Liver (tissue), 9 donors: ENCODE data around the gene ZNF622. TPM values are rescaled to one million over a fixed set of nuclear protein-coding genes. Genes with fewer than 3 reads are reported as not detected.

ENCODE experiments used
- DNase-seq: peaks from one replicate; pipeline ENCODE4 v3.0.0-alpha.2; 2017; ENCODE audit warnings: low spot score
- H3K27ac ChIP-seq, 2 donors: one replicate each; pipeline ENCODE4 v1.7.0; 2013; ENCODE audit warnings: inconsistent platforms in 2 of 2, low read length in 2 of 2, control low read depth in 1 of 2, low read depth in 1 of 2, mild to moderate bottlenecking in 1 of 2
- H3K27me3 ChIP-seq, 4 donors: one replicate each; pipeline versions ENCODE4 v1.6.1 to v1.7.0; 2013; ENCODE audit warnings: low read length in 3 of 4, inconsistent platforms in 1 of 4, mild to moderate bottlenecking in 1 of 4, moderate library complexity in 1 of 4; ENCODE audit not compliant: control insufficient read depth in 4 of 4, insufficient read depth in 4 of 4
- H3K36me3 ChIP-seq, 4 donors: one replicate each; pipeline versions ENCODE4 v1.6.1 to v1.7.0; 2013; ENCODE audit warnings: low read length in 3 of 4, mild to moderate bottlenecking in 3 of 4, low read depth in 1 of 4, moderate library complexity in 1 of 4; ENCODE audit not compliant: control insufficient read depth in 4 of 4, insufficient read depth in 3 of 4
- H3K4me1 ChIP-seq, 4 donors: one replicate each; pipeline versions ENCODE4 v1.6.1 to v1.7.0; 2013; ENCODE audit warnings: low read length in 3 of 4, mild to moderate bottlenecking in 3 of 4, moderate library complexity in 1 of 4; ENCODE audit not compliant: control insufficient read depth in 4 of 4, insufficient read depth in 4 of 4
- H3K4me3 ChIP-seq, 3 donors: one replicate each; pipeline versions ENCODE4 v1.6.1 to v1.7.0; 2013; ENCODE audit warnings: low read length in 3 of 3, control low read depth in 1 of 3, low read depth in 1 of 3, mild to moderate bottlenecking in 1 of 3
- H3K9ac ChIP-seq, 2 donors: one replicate each; pipeline ENCODE4 v1.7.0; 2013; ENCODE audit warnings: low read length in 2 of 2, mild to moderate bottlenecking in 2 of 2, moderate library complexity in 2 of 2, control low read depth in 1 of 2, low read depth in 1 of 2
- H3K9me3 ChIP-seq, 4 donors: one replicate each; pipeline versions ENCODE4 v1.6.1 to v1.7.0; 2013; ENCODE audit warnings: low read length in 3 of 4; ENCODE audit not compliant: control insufficient read depth in 4 of 4
- EGR1 ChIP-seq, 2 donors: IDR thresholded peaks; 2 replicates each; pipeline ENCODE4 v1.6.1; 2016 to 2018; ENCODE audit warnings: antibody characterized with exemption in 2 of 2, low read depth in 2 of 2
- FOXA1 ChIP-seq: IDR thresholded peaks from 2 replicates; pipeline ENCODE4 v1.6.1; 2016; ENCODE audit warnings: antibody characterized with exemption
- FOXA2 ChIP-seq: IDR thresholded peaks from 2 replicates; pipeline ENCODE4 v1.6.1; 2016; ENCODE audit warnings: antibody characterized with exemption
- GABPA ChIP-seq, 2 donors: IDR thresholded peaks in 1 of 2; conservative IDR thresholded peaks in 1 of 2; 2 replicates each; pipeline ENCODE4 v1.6.1; 2016; ENCODE audit warnings: antibody characterized with exemption in 2 of 2, mild to moderate bottlenecking in 1 of 2, moderate library complexity in 1 of 2
- HNF4A ChIP-seq, 2 donors: conservative IDR thresholded peaks; 2 replicates each; pipeline ENCODE4 v1.6.1; 2016; ENCODE audit warnings: antibody characterized with exemption in 2 of 2, mild to moderate bottlenecking in 2 of 2
- HNF4G ChIP-seq: IDR thresholded peaks from 2 replicates; pipeline ENCODE4 v1.6.1; 2016; ENCODE audit warnings: antibody characterized with exemption
- JUND ChIP-seq, 2 donors: IDR thresholded peaks; 2 replicates each; pipeline ENCODE4 v1.6.1; 2016; ENCODE audit warnings: antibody characterized with exemption in 2 of 2
- NR2F2 ChIP-seq: IDR thresholded peaks from 2 replicates; pipeline ENCODE4 v1.6.1; 2016; ENCODE audit warnings: antibody characterized with exemption
- RAD21 ChIP-seq, 2 donors: IDR thresholded peaks; 2 replicates each; pipeline ENCODE4 v1.6.1; 2016; ENCODE audit warnings: antibody characterized with exemption in 2 of 2, mild to moderate bottlenecking in 2 of 2
- SP1 ChIP-seq: IDR thresholded peaks from 2 replicates; pipeline ENCODE4 v1.6.1; 2018; ENCODE audit warnings: antibody characterized with exemption, mild to moderate bottlenecking
- TAF1 ChIP-seq: conservative IDR thresholded peaks from 2 replicates; pipeline ENCODE4 v1.6.1; 2016; ENCODE audit warnings: antibody characterized with exemption, mild to moderate bottlenecking
- WGBS: extraction: QIAGEN DNeasy Blood & Tissue Kit; methylation state at CpG from one replicate; pipeline ENCODE4 v1.1.7; 2013; 5-methylcytosine and 5-hydroxymethylcytosine counted together
- polyA plus RNA-seq, 2 donors: library from polyadenylated mRNA; stranded (reverse) in 1 of 2; unstranded in 1 of 2; fragments of 200-250 nt in 1 of 2; fragments of >200 nt in 1 of 2; fragmentation: Nextera tagmentation in 1 of 2; extraction: Ambion mirVana in 1 of 2; gene quantifications; one replicate each; pipeline versions ENCODE4 v1.2.1 to v1.2.3, GENCODE V29; 2013 to 2015
- total RNA-seq, 2 donors: library from RNA; depleted of rRNA; stranded (reverse); fragments of >200 nt; gene quantifications; one replicate each; pipeline ENCODE4 v1.2.3, GENCODE V29; 2014
- TF ChIP-seq, protein P1 (sequence below): fragments of 150-350 bp; IDR thresholded peaks from 2 replicates; pipeline ENCODE4 v1.5.1; 2017; ENCODE audit warnings: improper control_type of control experiment, low read depth, low read length; ENCODE audit not compliant: missing input control
- TF ChIP-seq, protein P2 (sequence below): IDR thresholded peaks from 2 replicates; pipeline ENCODE4 v1.6.1; 2016; ENCODE audit warnings: antibody characterized with exemption
- TF ChIP-seq, protein P3 (sequence below): IDR thresholded peaks from 2 replicates; pipeline ENCODE4 v1.6.1; 2016; ENCODE audit warnings: antibody characterized with exemption
- TF ChIP-seq, protein P4 (sequence below): IDR thresholded peaks from 2 replicates; pipeline ENCODE4 v1.6.1; 2016; ENCODE audit warnings: antibody characterized with exemption, mild to moderate bottlenecking
- TF ChIP-seq, protein P5 (sequence below): IDR thresholded peaks from 2 replicates; pipeline ENCODE4 v1.6.1; 2016; ENCODE audit warnings: antibody characterized with exemption
- donor health status: healthy.
- donor health status: healthy.
- donor health status: healthy.
- donor health status: healthy.
- donor health status: healthy.

Gene ZNF622
- total and polyA plus RNA-seq, 4 donors = 12.8 to 18.7 (median 16.4) TPM

DNA sequence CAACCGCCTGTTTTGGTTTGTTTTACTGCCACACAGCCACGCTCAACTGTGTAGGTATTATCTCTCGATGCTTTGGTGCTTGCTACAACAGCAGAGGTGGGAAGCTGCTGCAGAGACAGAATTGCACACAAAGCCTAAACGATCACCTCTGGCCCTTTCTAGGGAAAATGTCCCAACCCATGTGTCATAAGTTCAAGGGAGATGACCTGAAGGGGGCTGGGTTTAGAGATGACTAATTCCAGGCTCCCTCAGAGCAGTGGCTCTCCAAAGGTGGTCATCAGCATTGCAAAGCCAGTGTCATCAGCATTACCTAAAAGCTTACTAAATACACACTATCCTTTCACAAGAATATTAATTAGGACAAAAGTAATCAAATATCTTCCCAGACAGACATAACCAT lies 10.9 kb downstream of the ZNF622 start (continued):
- TF ChIP-seq SP1 (no peak), HNF4G (no peak)

DNA sequence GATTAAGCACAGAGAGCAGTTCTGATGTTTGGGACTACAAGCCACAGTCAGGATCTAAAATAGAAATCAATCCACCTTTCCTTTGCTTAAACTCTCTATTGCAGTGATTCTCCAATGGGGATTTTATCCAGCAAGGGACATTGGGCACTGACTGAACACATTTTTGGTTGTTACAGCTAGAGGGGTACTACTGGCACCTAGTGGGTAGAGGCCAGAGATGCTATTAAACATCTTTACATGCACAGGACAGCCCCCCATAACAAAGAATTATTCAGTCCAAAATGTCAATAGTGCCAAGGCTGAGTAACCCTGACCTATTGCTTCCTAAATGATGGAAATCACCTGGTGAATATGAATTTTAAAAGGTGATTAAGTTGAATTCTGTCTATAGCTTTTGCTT lies 12.0 kb downstream of the ZNF622 start:
- Histone ChIP-seq H3K27ac (no peak overlapping the region), H3K9ac (no peak overlapping the region), H3K9me3 (no peaks in the 10 kb centered on the region), H3K4me3 (no peak overlapping the region), H3K4me1 (peaks cover 0 to 11% (median 4%) of the 10 kb centered on the region in 4 donors), H3K27me3 (no peaks in the 10 kb centered on the region), H3K36me3 (peaks cover 24 to 73% (median 58%) of the 10 kb centered on the region in 4 donors)
- no peak for DNase-seq
- TF ChIP-seq, protein P1, sequence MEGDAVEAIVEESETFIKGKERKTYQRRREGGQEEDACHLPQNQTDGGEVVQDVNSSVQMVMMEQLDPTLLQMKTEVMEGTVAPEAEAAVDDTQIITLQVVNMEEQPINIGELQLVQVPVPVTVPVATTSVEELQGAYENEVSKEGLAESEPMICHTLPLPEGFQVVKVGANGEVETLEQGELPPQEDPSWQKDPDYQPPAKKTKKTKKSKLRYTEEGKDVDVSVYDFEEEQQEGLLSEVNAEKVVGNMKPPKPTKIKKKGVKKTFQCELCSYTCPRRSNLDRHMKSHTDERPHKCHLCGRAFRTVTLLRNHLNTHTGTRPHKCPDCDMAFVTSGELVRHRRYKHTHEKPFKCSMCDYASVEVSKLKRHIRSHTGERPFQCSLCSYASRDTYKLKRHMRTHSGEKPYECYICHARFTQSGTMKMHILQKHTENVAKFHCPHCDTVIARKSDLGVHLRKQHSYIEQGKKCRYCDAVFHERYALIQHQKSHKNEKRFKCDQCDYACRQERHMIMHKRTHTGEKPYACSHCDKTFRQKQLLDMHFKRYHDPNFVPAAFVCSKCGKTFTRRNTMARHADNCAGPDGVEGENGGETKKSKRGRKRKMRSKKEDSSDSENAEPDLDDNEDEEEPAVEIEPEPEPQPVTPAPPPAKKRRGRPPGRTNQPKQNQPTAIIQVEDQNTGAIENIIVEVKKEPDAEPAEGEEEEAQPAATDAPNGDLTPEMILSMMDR = no peak
- TF ChIP-seq SP1 = no peak
- no peak for TF ChIP-seq NR2F2
- TF ChIP-seq, protein P2, sequence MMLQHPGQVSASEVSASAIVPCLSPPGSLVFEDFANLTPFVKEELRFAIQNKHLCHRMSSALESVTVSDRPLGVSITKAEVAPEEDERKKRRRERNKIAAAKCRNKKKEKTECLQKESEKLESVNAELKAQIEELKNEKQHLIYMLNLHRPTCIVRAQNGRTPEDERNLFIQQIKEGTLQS = no peak
- TF ChIP-seq JUND (IDR thresholded peaks at IDR 0.05) = no peak
- no peak for TF ChIP-seq HNF4G
- TF ChIP-seq TAF1 = no peak
- TF ChIP-seq FOXA2 = no peak
- no peak for TF ChIP-seq EGR1 (IDR thresholded peaks at IDR 0.05; ENCODE audit: low read depth in 2 of 2)
- no peak for TF ChIP-seq HNF4A (conservative IDR thresholded peaks at IDR 0.05)
- TF ChIP-seq GABPA (IDR thresholded peaks at IDR 0.05 in 1 of 2, conservative IDR thresholded peaks at IDR 0.05 in 1 of 2) = no peak
- TF ChIP-seq, protein P3, sequence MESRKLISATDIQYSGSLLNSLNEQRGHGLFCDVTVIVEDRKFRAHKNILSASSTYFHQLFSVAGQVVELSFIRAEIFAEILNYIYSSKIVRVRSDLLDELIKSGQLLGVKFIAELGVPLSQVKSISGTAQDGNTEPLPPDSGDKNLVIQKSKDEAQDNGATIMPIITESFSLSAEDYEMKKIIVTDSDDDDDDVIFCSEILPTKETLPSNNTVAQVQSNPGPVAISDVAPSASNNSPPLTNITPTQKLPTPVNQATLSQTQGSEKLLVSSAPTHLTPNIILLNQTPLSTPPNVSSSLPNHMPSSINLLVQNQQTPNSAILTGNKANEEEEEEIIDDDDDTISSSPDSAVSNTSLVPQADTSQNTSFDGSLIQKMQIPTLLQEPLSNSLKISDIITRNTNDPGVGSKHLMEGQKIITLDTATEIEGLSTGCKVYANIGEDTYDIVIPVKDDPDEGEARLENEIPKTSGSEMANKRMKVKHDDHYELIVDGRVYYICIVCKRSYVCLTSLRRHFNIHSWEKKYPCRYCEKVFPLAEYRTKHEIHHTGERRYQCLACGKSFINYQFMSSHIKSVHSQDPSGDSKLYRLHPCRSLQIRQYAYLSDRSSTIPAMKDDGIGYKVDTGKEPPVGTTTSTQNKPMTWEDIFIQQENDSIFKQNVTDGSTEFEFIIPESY = no peak

DNA sequence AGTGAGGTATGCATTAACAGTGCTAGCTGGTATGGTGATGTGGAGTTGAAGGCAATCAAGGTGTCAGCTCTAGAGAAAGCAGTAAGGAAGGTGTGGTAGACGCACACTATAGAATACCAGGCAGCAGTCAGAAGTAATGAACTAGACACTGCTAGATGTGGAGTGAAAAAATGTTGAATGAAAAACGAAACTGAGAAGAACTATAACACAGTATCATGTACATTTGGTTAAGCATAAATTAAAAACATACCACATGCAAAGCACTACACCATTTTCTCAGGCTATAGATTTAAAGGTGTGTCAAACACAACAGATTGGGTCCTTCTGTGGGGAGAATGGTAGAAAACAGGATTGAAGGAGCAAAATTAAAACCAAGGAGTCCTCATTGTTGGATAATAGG lies 15.4 kb downstream of the ZNF622 start:
- no peak for DNase-seq
- no peak for TF ChIP-seq JUND (IDR thresholded peaks at IDR 0.05)
- no peak for TF ChIP-seq NR2F2
- TF ChIP-seq EGR1 (IDR thresholded peaks at IDR 0.05; ENCODE audit: low read depth in 2 of 2) = no peak
- TF ChIP-seq, protein P2 = no peak
- TF ChIP-seq, protein P1 = no peak
- TF ChIP-seq FOXA2 = no peak
- no peak for TF ChIP-seq TAF1
- TF ChIP-seq, protein P4, sequence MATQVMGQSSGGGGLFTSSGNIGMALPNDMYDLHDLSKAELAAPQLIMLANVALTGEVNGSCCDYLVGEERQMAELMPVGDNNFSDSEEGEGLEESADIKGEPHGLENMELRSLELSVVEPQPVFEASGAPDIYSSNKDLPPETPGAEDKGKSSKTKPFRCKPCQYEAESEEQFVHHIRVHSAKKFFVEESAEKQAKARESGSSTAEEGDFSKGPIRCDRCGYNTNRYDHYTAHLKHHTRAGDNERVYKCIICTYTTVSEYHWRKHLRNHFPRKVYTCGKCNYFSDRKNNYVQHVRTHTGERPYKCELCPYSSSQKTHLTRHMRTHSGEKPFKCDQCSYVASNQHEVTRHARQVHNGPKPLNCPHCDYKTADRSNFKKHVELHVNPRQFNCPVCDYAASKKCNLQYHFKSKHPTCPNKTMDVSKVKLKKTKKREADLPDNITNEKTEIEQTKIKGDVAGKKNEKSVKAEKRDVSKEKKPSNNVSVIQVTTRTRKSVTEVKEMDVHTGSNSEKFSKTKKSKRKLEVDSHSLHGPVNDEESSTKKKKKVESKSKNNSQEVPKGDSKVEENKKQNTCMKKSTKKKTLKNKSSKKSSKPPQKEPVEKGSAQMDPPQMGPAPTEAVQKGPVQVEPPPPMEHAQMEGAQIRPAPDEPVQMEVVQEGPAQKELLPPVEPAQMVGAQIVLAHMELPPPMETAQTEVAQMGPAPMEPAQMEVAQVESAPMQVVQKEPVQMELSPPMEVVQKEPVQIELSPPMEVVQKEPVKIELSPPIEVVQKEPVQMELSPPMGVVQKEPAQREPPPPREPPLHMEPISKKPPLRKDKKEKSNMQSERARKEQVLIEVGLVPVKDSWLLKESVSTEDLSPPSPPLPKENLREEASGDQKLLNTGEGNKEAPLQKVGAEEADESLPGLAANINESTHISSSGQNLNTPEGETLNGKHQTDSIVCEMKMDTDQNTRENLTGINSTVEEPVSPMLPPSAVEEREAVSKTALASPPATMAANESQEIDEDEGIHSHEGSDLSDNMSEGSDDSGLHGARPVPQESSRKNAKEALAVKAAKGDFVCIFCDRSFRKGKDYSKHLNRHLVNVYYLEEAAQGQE = no peak
- no peak for TF ChIP-seq RAD21 (IDR thresholded peaks at IDR 0.05)
- TF ChIP-seq, protein P3 = no peak
- TF ChIP-seq SP1 = no peak
- TF ChIP-seq, protein P5, sequence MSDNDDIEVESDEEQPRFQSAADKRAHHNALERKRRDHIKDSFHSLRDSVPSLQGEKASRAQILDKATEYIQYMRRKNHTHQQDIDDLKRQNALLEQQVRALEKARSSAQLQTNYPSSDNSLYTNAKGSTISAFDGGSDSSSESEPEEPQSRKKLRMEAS = no peak
- no peak for TF ChIP-seq HNF4G
- TF ChIP-seq FOXA1 = no peak
- H3K4me3 ChIP-seq = no peak overlapping the region
- H3K9ac ChIP-seq = no peak overlapping the region
- peaks cover 0 to 6% (median 3%) of the 10 kb centered on the region in 4 donors for H3K4me1 ChIP-seq
- no peaks in the 10 kb centered on the region for H3K27me3 ChIP-seq
- no peaks in the 10 kb centered on the region for H3K9me3 ChIP-seq
- peaks cover 22 to 59% (median 48%) of the 10 kb centered on the region in 4 donors for H3K36me3 ChIP-seq
- no peak overlapping the region for H3K27ac ChIP-seq
- WGBS = 96% methylated on average over 2 of the region's 2 CpGs
